Heart left ventricle (tissue), 13 donors: ENCODE results near the gene EFNA2.

Experiments
- POLR2A ChIP-seq, 2 donors: fragments of 450-650 bp; IDR thresholded peaks; one replicate each; pipeline ENCODE4 v1.6.1; 2017; ENCODE audit warnings: antibody characterized with exemption in 2 of 2, mild to moderate bottlenecking in 2 of 2, moderate library complexity in 2 of 2
- TF ChIP-seq, protein P1 (sequence below), 12 donors: fragments of 200-600 bp; sonication (generic) in 4 of 12; IDR thresholded peaks; one replicate each; pipeline versions ENCODE4 v1.5.0 to v1.8.0; 2018 to 2022; ENCODE audit warnings: antibody characterized with exemption in 12 of 12, mild to moderate bottlenecking in 5 of 12
- donor health status: ischemic (EF 13 %, LVEDD 7.1; RV severe dilation, severe dysfunction).
- donor health status: DM: no; HTN: yes; CAD: no.
- donor health status: DM: no; HTN: no; CAD: no.
- donor health status: ischemic (EF 25% LVEDD 6.9; RV normal size, moderate dysfunction).
- donor health status: ischemic (EF 25% LVEDD 5.7; RV mildly dilated, moderate dysfunction).
- donor health status: ischemic (EF 35%, LVEDD 5.7; RV mildly dilated, moderate dysfunction).
- donor health status: nonischemic (EF 11% LVEDD 7.7; RV severe dilation, severe dysfunction).
- donor health status: DM: yes; HTN: yes; CAD: no.
- donor health status: PGD.
- donor health status: ischemic (EF 29% LVEDD 5.4; RV normal size, mild dysfunction).
- donor health status: nonischemic (EF 23%, LVEDD 6.1; RV moderate dilation, normal function).

- TF ChIP-seq, protein P1, sequence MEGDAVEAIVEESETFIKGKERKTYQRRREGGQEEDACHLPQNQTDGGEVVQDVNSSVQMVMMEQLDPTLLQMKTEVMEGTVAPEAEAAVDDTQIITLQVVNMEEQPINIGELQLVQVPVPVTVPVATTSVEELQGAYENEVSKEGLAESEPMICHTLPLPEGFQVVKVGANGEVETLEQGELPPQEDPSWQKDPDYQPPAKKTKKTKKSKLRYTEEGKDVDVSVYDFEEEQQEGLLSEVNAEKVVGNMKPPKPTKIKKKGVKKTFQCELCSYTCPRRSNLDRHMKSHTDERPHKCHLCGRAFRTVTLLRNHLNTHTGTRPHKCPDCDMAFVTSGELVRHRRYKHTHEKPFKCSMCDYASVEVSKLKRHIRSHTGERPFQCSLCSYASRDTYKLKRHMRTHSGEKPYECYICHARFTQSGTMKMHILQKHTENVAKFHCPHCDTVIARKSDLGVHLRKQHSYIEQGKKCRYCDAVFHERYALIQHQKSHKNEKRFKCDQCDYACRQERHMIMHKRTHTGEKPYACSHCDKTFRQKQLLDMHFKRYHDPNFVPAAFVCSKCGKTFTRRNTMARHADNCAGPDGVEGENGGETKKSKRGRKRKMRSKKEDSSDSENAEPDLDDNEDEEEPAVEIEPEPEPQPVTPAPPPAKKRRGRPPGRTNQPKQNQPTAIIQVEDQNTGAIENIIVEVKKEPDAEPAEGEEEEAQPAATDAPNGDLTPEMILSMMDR (IDR thresholded peaks at IDR 0.05), result no peak
- no peak for TF ChIP-seq POLR2A (IDR thresholded peaks at IDR 0.05)
Measured at GRCh38 chr19:1278713-1279660, 6.7 kb upstream of the EFNA2 start.
